Measurements from ENCODE around the gene VIT. TPM values are rescaled to one million over a fixed set of nuclear protein-coding genes. Genes with fewer than 3 reads are reported as not detected.

The VIT gene
- total RNA-seq, 1 donor from 2014 or later = 67.9 TPM

GRCh38 chr2:36737131-36737750, 40.7 kb downstream of the VIT start:
- intact Hi-C loops (cut with DNase I) = no loop called here
- ATAC-seq = no peak
- no peak for DNase-seq (ENCODE audit: low spot score)

- ATAC-seq = peak; percentile 51
- DNase-seq (ENCODE audit: low spot score) = no peak
- intact Hi-C loops (cut with DNase I) = no loop called here
These were observed 43.6 kb downstream of the VIT start for GRCh38 chr2:36740061-36740460.

- intact Hi-C loops (cut with DNase I) = no loop called here
- ATAC-seq (peak; percentile 19), DNase-seq (ENCODE audit: low spot score) (no peak)
These were observed 44.8 kb downstream of the VIT start for GRCh38 chr2:36741188-36741837.

GRCh38 chr2:36743954-36744353, 47.4 kb downstream of the VIT start:
- DNase-seq (ENCODE audit: low spot score) (no peak), ATAC-seq (no peak)
- intact Hi-C loops (cut with DNase I) = no loop called here

DNA sequence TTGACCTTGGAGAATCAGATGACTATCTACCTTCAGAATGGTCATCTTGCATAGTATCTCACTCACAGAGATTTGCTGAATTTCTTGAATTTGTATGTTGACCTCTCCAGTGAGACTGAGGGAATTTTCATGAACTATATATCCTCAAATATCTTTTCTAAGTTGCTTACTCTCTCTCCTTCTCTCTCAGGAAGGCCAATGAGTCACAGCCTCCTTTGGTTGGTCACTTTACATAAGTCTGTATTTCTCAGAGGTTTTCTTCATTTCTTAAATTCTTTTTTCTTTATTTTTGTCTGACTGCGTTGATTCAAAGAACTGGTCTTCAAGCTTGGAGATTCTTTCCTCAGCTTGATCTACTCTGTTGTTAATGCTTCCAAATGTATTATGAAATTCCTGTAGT, 51.7 kb downstream of the VIT start:
- ATAC-seq (no peak), DNase-seq (ENCODE audit: low spot score) (no peak)
- intact Hi-C loops (cut with DNase I) = no loop called here

DNA sequence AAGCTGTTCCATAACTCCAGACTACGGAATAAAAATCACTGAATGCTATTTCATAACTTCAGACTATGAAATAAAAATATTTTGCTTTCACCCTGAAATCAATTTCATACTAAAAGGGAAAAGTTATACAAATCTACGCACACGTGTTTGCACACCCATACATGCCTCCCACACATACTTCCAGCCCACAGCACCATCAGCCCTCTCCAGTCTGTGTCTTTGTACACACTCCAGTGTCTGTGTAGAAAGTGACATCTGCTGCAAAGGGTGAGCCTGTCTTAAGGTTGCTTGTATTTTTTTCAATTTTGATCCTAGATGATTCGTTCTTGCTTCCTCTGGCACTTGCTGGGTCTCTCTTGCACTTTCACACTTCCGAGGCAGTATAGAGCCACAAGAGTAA, 53.6 kb downstream of the VIT start:
- ATAC-seq = no peak
- intact Hi-C loops (cut with DNase I) = no loop called here

DNA sequence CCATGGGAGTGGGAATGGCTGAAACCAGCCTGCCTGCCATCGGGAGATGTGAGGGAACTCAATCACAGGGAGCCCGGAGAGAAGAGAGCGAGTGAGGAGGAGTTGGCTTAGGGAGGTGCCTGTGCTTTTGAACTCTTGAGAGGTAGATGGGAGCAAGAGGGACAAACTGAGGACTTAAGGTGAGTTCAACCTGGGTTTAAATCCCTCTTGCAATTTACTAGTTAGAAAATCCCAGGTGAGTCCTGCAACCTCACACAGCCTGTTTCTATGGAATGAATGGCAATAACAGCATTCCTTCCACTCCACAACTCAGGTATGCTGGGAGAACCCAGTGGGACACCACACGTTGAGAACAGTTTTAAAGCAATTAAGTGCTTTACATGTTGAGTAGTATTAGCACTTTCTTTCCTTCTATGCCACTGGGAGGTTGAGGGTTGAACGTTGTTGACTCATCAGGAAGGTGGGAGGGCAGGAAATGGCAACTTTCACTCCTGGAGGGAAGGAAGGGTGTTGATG, 57.3 kb downstream of the VIT start:
- ATAC-seq (no peak), DNase-seq (ENCODE audit: low spot score) (no peak)
- intact Hi-C loops (cut with DNase I) = no loop called here

More for the DNA sequence above, 53.6 kb downstream of the VIT start:
- DNase-seq (ENCODE audit: low spot score) = no peak

- ATAC-seq (no peak), DNase-seq (ENCODE audit: low spot score) (no peak)
- intact Hi-C loops (cut with DNase I) = no loop called here
These were observed 58.1 kb downstream of the VIT start for GRCh38 chr2:36754578-36754977.

- ATAC-seq (peak; percentile 88), DNase-seq (ENCODE audit: low spot score) (no peak)
- intact Hi-C loops (cut with DNase I) = no loop called here
These were observed 59.9 kb downstream of the VIT start for GRCh38 chr2:36756438-36756837.

DNA sequence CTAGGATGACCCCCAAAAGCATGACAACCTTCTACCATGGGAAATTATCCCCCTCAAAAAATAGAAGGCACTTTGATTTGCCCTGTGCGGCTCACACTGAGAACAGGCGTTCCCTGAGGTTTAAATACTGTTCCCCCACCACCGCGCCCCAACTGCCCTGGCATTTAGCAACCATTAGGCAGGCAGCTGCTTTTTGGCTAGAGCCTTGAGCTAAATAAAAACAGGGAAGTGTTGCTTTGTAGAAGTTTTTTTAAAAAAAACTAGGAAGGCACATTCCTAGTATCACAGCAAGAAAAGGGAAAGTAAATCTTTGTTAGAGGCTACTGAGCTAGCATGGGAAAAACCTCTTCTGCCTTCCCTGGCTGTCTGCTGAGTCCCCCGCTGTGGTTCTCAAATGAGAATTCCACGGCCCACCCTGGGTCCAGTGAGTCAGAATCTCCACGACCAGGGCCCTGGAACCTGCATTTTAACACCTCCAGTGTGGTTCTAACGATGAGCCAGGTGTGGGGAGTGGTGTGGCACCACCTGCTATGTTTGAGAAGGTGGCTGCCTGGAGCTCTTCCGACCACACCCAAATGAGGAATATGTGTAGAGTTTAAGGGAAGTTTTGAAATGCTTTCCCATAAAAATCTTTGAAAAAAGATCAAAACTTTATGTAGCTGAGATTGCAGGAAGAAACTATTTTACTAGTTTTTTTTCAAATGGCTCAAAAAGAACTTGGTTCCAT, 66.4 kb downstream of the VIT start:
- peak; percentile 42 for ATAC-seq
- DNase-seq (ENCODE audit: low spot score) = no peak
- intact Hi-C loops (cut with DNase I) = loop anchor here (10.0 kb wide), 1 partner anchor 1442 kb away; no protein-coding TSS in a partner anchor

DNA sequence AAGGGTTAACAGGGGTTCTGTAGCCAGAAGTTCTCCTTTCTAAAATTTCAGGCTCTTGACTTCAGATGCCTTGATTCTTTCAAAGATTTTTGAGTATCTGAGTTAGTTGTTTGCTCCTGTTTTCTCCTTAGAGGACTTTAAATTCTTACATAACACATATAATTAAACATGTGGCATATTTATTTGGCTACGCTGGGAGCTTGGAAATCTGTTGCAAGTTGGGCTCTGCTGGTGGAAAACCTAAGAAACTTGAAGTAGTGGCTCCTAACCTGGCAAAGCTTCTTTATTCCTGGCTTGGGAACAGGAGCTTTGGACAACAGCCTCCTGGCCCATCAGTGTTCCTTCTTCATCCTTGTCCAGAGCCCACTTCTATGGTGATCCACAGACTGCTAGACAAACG, 72.6 kb downstream of the VIT start:
- DNase-seq (ENCODE audit: low spot score) (no peak), ATAC-seq (peak; percentile 62)
- intact Hi-C loops (cut with DNase I) = loop anchor here (10.0 kb wide), 1 partner anchor 1436 kb away; no protein-coding TSS in a partner anchor

GRCh38 chr2:36770542-36771287, 74.2 kb downstream of the VIT start:
- ATAC-seq (peak; percentile 60), DNase-seq (ENCODE audit: low spot score) (peak; percentile 67)
- intact Hi-C loops (cut with DNase I) = loop anchor here (10.0 kb wide), 1 partner anchor 66 kb away; no protein-coding TSS in a partner anchor

GRCh38 chr2:36771671-36772070, 75.2 kb downstream of the VIT start:
- intact Hi-C loops (cut with DNase I) = loop anchor here (10.0 kb wide), 1 partner anchor 67 kb away; no protein-coding TSS in a partner anchor
- DNase-seq (ENCODE audit: low spot score) (no peak), ATAC-seq (no peak)

- ATAC-seq (no peak), DNase-seq (ENCODE audit: low spot score) (no peak)
- intact Hi-C loops (cut with DNase I) = loop anchor here (10.0 kb wide), 1 partner anchor 69 kb away; no protein-coding TSS in a partner anchor
These were observed 77.4 kb downstream of the VIT start for GRCh38 chr2:36773947-36774346.

GRCh38 chr2:36775261-36775660, 78.8 kb downstream of the VIT start:
- no peak for DNase-seq (ENCODE audit: low spot score)
- intact Hi-C loops (cut with DNase I) = loop anchor here (10.0 kb wide), 1 partner anchor 70 kb away; no protein-coding TSS in a partner anchor
- no peak for ATAC-seq

DNA sequence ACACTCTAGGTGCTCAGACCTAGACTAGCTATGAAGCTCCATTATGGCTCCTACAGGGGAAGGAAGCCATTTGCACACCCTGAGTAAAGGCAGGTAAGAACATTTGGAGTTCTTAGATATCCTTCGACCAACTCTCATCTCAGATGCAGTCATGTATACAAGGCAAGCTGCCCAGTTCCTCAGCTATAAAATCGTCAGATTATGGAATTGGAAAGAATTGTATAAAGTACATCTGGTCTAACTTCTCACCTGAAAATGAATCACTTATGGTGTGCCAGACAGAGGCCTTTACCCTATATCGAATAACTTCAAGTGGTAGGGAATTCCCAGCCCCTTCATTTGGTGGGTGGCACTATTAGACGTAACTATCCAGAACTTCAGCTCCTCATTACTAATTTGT, 79.3 kb downstream of the VIT start:
- no peak for ATAC-seq
- intact Hi-C loops (cut with DNase I) = loop anchor here (10.0 kb wide), 1 partner anchor 71 kb away; no protein-coding TSS in a partner anchor
- DNase-seq (ENCODE audit: low spot score) = no peak

DNA sequence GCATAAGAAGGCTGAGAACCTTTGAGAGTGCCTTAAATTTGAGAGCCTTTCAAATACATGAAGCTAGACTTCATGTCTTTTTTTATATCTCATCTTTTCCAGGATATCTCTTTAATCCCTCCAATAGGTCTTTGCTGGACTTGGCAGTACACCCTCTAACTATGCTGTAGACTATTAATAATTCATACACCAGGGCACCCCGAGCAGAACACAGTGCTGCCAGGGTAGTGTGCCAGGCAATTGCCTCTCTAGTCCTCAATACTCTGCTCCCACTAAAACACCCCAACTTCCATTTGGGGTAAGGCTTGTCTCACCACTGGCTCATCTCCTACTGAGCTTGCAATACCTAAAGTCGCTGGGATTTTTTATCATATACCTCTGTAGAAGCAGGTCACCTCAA, 80.8 kb downstream of the VIT start:
- intact Hi-C loops (cut with DNase I) = loop anchor here (10.0 kb wide), 1 partner anchor 72 kb away; no protein-coding TSS in a partner anchor
- DNase-seq (ENCODE audit: low spot score) (no peak), ATAC-seq (no peak)

- ATAC-seq = no peak
- intact Hi-C loops (cut with DNase I) = loop anchor here (10.0 kb wide), 1 partner anchor 73 kb away; no protein-coding TSS in a partner anchor
- no peak for DNase-seq (ENCODE audit: low spot score)
These were observed 81.3 kb downstream of the VIT start for GRCh38 chr2:36777788-36778187.

GRCh38 chr2:36779462-36779861, 83.0 kb downstream of the VIT start:
- intact Hi-C loops (cut with DNase I) = loop anchor here (10.0 kb wide), 1 partner anchor 75 kb away; no protein-coding TSS in a partner anchor
- ATAC-seq = no peak
- DNase-seq (ENCODE audit: low spot score) = no peak

All from sciatic nerve (tissue), 2 donors.